ENCODE data around the gene ASAH2.
A peak's percentile ranks its signal among the peaks of the same experiment; 100 is the strongest.
"Not testable (repeated sequence)": the region's sequence is repeated elsewhere in the genome, so short reads cannot be mapped to it uniquely, and the experiment has no call there.

The ASAH2 gene

GRCh38 chr10:50254479-50254878 lies 3.2 kb upstream of the ASAH2 start:
- no peak for DNase-seq (ENCODE audit: low read depth in 2 of 2)

DNA sequence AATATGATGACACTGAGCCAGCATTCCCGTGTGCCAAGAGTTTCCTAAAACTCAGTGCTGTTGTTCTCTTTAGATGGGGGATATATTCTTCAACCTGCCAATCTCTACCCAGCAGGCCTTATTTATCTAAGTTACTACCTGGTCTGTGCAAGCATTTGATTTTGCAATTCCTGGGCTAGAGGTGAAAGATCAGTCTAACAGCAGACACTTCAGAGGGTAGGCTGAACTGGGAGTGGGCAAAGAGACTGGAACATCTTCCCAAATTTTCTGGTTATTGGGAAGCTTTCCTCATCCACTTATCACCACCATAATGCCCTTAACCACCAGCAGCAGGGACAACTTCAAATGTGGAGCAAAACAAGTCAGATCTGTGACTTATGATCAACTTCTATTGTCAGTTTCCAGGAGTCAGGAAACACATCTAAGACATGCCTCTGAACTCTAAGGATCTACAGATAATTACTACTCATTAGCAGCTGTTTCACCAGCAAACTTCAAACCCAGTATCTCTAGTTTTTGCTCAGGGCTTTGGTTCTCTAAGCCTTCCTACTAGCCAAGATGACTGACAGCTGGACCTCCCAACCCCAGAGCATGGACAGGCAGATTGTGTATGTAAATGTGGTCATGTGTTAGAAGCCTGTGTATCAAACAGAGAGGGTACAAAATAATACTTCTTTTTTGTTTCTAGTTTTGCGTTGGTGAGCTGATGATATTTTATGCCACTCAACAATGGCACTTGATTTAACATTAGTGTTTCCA lies 1.0 kb downstream of the ASAH2 start:
- DNase-seq (ENCODE audit: low read depth in 2 of 2), result no peak

DNA sequence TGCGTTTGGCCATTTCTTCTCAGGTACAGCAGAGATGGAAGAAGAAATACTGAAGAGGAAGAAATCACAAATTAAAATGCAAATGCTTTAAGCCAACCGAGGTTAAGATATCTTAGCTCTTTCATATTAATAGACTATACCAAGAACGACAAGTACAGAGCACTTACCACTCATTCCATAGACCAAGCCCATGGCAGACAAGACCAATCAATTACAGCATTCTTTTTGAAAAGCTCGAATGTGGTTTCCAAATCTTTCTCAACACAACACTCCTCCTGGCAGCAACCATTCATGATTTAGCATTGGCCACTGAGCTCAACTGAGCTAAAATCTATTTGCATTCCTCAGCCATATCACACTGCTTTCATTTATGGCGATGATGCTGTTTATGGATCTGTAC lies 2.7 kb downstream of the ASAH2 start:
- no peak for DNase-seq (ENCODE audit: low read depth in 2 of 2)

DNA sequence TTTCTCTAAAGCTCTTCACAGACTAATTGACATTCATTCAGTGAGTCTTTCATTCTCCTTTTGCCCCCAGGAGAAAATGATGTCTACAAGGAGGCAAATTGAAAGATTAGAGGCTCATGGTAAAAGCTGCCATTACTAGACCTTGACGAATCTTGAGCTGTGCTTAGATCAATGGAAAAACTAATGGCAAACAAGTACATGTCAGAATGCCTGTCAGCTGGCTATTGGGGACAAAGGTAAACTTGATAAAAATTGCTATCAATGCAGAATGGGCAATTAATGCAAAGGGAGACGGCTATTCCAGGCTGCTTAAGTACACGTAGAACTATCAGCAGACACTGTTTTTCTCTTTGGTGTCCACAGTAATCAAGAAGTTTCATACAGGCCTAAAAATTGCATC lies 3.3 kb downstream of the ASAH2 start:
- no peak for DNase-seq (ENCODE audit: low read depth in 2 of 2)

GRCh38 chr10:50244201-50244600 lies 7.1 kb downstream of the ASAH2 start:
- DNase-seq (ENCODE audit: low read depth in 2 of 2), result no peak

GRCh38 chr10:50242777-50243176 lies 8.5 kb downstream of the ASAH2 start:
- DNase-seq (ENCODE audit: low read depth in 2 of 2), result no peak

DNA sequence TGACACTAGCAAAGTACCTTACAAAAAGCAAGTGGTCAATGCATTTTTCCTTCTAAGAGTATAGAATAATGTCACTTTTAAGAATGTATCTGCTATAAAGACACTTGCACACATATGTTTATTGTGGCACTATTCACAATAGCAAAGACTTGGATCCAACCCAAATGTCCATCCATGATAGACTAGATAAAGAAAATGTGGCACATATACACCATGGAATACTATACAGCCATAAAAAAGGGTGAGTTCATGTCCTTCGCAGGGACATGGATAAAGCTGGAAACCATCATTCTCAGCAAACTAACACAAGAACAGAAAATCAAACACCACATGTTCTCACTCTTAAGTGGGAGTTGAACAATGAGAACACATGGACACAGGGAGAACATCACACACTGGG lies 9.8 kb downstream of the ASAH2 start:
- DNase-seq (ENCODE audit: low read depth in 2 of 2), result not testable (repeated sequence)

- DNase-seq (ENCODE audit: low read depth in 2 of 2), result no peak
Measured at GRCh38 chr10:50234486-50234885, 16.8 kb downstream of the ASAH2 start.

DNA sequence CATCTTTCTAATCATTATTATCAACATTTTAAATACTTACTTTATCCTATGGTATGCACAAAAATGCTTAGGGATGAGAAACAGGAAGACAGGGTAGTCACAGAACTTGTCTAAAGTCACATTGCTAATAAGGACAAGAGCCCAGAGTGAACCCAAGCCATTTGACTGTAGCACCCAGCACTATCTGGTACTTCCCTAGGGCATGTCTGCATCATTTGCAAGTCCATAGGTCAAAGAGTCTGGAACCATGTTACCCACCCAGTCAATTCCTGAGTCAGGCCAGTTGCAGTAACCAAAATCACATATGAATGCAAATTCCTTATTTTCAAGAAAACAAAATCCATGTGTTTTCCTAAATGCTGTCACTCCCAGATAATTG lies 19.1 kb downstream of the ASAH2 start:
- DNase-seq (ENCODE audit: low read depth in 2 of 2), result no peak

DNA sequence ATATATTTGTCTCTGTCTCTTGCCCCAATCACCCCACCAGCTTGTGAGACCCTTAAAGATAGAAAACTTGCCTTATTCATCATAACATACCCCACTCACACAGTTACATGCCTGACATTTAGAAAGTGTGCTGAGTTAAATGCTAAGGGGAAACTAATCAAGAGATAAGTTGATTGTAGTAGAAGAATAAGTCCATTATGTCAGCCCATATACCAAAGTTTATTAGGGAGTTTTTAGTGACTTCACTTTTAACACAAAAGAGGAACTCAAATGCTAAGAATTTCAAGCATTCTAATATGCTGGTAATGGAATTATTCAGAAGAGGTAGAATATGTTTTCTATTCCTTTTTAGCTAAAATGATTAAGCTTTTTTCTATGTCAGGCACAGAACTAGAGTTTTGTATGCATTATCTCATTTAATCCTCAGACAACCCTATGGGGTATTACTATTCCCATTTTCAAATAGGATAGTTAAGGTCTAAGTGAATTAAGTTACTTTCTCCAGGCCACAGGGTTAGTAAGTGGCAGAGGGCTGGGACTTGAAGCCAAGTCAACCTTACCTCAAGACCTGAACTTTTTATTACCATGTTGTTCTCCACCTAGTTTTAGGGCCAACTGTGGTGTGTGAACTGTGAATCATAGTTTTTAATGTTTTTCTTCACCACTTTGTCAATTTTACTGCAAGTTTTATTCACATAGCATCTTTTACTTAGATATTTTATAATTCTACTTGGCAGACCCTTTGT lies 19.6 kb downstream of the ASAH2 start:
- no peak for DNase-seq (ENCODE audit: low read depth in 2 of 2)

- DNase-seq (ENCODE audit: low read depth in 2 of 2), result no peak
Measured at GRCh38 chr10:50229460-50229859, 21.9 kb downstream of the ASAH2 start.

DNA sequence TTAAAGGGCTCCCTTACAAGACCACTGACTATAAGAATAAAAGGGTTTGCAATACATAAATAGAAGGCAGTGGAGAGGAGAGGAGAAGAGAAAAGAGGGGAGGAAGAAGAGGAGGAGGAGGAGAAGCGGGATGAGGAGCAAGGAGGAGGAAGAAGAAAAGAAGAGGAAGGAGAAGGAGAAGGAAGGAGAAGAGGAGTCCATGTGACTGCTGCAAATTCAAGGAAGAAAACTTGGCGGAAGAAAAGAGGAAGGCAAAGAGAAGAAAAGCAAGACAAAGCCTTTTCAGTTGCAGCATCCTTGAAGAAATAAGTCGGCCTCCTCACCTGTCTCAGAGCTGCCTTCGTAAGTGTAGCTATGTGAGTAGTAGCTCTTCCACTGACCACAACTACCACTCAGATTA lies 22.6 kb downstream of the ASAH2 start:
- no peak for DNase-seq (ENCODE audit: low read depth in 2 of 2)

DNA sequence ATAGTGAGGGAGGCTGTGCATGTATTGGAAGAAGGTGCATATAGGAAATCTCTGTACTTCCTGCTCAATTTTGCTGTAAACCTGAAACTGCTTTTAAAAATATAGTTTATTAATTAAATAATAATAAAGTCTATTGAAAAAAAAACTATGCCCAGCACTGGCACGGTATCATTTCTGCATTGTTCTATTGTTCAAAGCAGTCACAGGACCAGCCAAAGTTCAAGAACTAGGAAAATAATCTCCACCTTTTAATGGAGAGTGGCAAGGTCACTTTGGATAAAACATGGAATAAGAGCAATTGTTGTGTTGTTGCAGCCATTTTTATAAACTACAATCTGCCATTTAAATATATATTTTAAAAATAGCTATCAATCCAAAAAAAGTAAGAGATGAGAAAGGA lies 24.7 kb downstream of the ASAH2 start:
- no peak for DNase-seq (ENCODE audit: low read depth in 2 of 2)

- peak; percentile 0 to 1 for DNase-seq (ENCODE audit: low read depth in 2 of 2)
Measured at GRCh38 chr10:50224330-50224952, 26.9 kb downstream of the ASAH2 start.

GRCh38 chr10:50222199-50222598 lies 29.1 kb downstream of the ASAH2 start:
- no peak for DNase-seq (ENCODE audit: low read depth in 2 of 2)

DNA sequence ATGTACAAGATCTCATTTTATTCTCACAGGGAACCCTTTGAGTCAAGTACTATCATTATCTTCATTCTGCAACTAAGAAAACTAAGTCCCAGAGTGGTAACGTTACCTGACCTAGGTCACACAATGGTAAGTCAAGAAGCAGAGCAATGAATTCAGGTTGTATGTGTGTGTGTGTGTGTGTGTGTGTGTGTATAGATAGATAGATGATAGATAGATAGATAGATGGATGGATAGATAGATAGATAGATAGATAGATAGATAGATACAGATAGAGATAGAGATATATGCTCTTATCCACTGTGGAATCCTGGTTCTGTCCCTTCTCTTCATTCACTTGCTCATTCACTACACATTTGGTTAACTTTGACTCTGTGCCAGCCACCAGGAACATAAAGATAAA lies 29.8 kb downstream of the ASAH2 start:
- DNase-seq (ENCODE audit: low read depth in 2 of 2), result no peak

- DNase-seq (ENCODE audit: low read depth in 2 of 2), result no peak
Measured at GRCh38 chr10:50219646-50220045, 31.7 kb downstream of the ASAH2 start.

- no peak for DNase-seq (ENCODE audit: low read depth in 2 of 2)
Measured at GRCh38 chr10:50219200-50219599, 32.1 kb downstream of the ASAH2 start.

DNA sequence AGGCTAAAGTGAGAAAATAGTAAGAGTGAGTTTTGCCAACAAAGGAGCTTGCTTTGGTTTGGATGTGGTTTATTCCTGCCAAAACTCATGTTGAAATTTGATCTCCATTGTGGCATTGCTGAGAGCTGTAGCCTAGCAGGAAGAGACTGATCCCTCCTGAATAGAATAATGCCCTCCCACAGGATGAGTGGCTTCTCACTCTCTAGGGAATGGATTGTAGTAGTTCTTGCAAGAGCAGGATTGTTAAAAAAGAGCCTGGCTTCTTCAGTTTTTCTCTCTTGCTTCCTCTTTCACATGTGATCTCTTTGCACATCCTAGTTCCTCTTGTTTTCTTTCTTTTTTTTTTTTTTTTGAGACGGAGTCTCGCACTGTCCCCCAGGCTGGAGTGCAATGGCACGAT lies 34.4 kb downstream of the ASAH2 start:
- no peak for DNase-seq (ENCODE audit: low read depth in 2 of 2)

DNA sequence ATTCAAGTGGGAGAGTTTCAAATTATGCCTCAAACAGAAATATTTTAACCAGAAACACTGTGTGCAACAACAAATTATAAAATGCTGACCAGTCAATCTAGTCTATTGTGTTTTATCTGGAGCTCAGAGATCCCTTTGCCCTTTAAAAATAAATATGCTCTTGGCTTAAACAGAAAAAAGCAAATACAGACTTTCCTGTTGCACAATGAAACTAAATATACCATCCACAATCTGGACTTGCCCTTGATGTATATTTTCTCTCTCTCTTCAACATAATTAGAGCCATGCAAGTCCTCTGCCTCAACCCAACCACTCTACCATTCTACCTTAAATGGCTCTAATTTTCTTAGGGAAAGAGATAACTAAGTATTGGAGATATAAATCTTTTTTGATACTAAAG lies 34.9 kb downstream of the ASAH2 start:
- DNase-seq (ENCODE audit: low read depth in 2 of 2), result no peak

DNA sequence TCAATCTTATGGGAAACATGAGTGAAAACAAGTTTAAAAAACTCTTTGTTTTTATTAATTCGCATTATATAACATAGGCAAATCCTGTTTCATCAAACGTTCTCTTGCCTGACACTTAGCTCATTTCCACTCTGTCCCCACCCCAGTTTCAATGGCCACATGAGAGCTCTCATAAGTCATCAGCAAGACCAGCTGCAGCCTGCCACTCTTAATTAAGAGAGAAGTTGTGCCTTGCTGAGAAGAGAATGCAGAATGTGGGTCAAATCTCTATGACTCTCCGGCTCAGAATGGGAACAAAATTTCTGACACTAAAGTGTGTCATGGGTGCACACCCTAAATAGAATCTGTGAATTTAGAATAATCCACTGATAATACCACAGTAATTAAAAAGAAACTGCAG lies 39.6 kb downstream of the ASAH2 start:
- DNase-seq (ENCODE audit: low read depth in 2 of 2), result no peak

- no peak for DNase-seq (ENCODE audit: low read depth in 2 of 2)
Measured at GRCh38 chr10:50210876-50211275, 40.4 kb downstream of the ASAH2 start.
